ENCODE results near the gene ZMYND11. TPM values are rescaled to one million over a fixed set of nuclear protein-coding genes. Genes with fewer than 3 reads are reported as not detected.

ZMYND11 gene
- total and polyA plus RNA-seq, 2 of the 8 experiments (the other 6 are each of a cell fraction or from before 2014, with no cell fraction given), result 7.5 to 26.6 TPM

DNA sequence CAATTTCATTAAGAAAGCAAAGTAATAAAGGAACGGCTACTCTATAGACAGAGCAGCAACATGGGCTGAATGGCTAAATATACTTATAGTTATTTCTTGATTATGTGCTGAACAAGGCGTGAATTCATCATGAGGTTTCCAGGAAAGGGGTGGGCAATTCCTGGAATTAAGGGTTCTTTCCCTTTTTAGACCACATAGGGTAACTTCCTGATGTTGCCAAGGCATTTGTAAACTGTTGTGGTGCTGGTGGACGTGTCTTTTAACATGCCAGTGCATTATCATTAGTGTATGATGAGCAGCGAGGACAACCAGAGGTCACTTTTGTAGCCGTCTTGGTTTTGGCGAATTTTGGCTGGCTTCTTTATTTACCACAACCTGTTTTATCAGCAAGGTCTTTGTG lies 28.5 kb upstream of the ZMYND11 start (continued):
- TF ChIP-seq RBBP5 (IDR thresholded peaks at IDR 0.05; ENCODE audit: borderline replicate concordance, low read depth, low read length), result no peak
- no peak for TF ChIP-seq RAD21 (IDR thresholded peaks at IDR 0.05 in 1 of 2, conservative IDR thresholded peaks at IDR 0.05 in 1 of 2; ENCODE audit: low read depth in 2 of 2, low read length in 2 of 2)
- no peak for TF ChIP-seq TCF12 (IDR thresholded peaks at IDR 0.05; ENCODE audit: low read depth, low read length)
- no peak for TF ChIP-seq GTF2F1 (IDR thresholded peaks at IDR 0.05; ENCODE audit: borderline replicate concordance, low read depth, low read length)
